Cardiac muscle cell (in vitro differentiated cells and primary cell): ENCODE measurements around the gene COL7A1. TPM values are rescaled to one million over a fixed set of nuclear protein-coding genes. Genes with fewer than 3 reads are reported as not detected.
A peak's percentile ranks its signal among the peaks of the same experiment; 100 is the strongest.

Experiments
- DNase-seq, 2 donors: peaks; one replicate each; pipeline versions ENCODE4 v3.0.0 to v3.0.0-alpha.2; 2010 to 2017; ENCODE audit warnings: low read depth in 1 of 2, low spot score in 1 of 2
- H3K27ac ChIP-seq: fragments of 200-600 bp; sonication (generic); 2 replicates; pipeline ENCODE4 v1.5.1; 2016
- H3K27me3 ChIP-seq: fragments of 200-600 bp; sonication (generic); 2 replicates; pipeline ENCODE4 v1.6.0; 2016; ENCODE audit warnings: control low read depth
- H3K36me3 ChIP-seq: fragments of 200-600 bp; sonication (generic); 2 replicates; pipeline ENCODE4 v1.5.1; 2016; ENCODE audit warnings: control low read depth
- H3K4me1 ChIP-seq: fragments of 200-600 bp; sonication (generic); 2 replicates; pipeline ENCODE4 v1.8.1; 2017; ENCODE audit warnings: low read depth, mild to moderate bottlenecking, mixed run types
- H3K4me3 ChIP-seq: fragments of 200-600 bp; sonication (generic); 2 replicates; pipeline ENCODE4 v1.5.1; 2016; ENCODE audit warnings: mild to moderate bottlenecking
- H3K9me3 ChIP-seq: fragments of 200-600 bp; sonication (generic); 2 replicates; pipeline ENCODE4 v1.5.1; 2017; ENCODE audit warnings: low read depth, mild to moderate bottlenecking, control low read depth
- CTCF ChIP-seq: IDR thresholded peaks from 2 replicates; pipeline ENCODE4 v1.5.1; 2012; ENCODE audit warnings: low read depth, mild to moderate bottlenecking, low read length
- polyA plus RNA-seq: library from polyadenylated mRNA; unstranded; fragments of >200 nt; fragmentation: Nextera tagmentation; extraction: Ambion mirVana; gene quantifications from 2 replicates; pipeline ENCODE4 v1.2.1, GENCODE V29; 2016
- total RNA-seq: library from RNA; depleted of rRNA; stranded (reverse); fragments of >200 nt; gene quantifications from 2 replicates; pipeline ENCODE4 v1.2.3, GENCODE V29; 2016

Gene COL7A1
- total and polyA plus RNA-seq, 2 experiments from 2014 or later: 53.8 to 63.0 TPM

GRCh38 chr3:48601622-48601994 is 6.5 kb upstream of the COL7A1 start:
- peaks cover 61% of the 10 kb centered on the region for H3K36me3 ChIP-seq

GRCh38 chr3:48600711-48601621 is 5.8 kb upstream of the COL7A1 start:
- Histone ChIP-seq H3K27ac (no peak overlapping the region), H3K4me3 (no peak overlapping the region), H3K4me1 (peaks cover 6% of the 10 kb centered on the region), H3K27me3 (no peaks in the 10 kb centered on the region), H3K36me3 (peaks cover 57% of the 10 kb centered on the region), H3K9me3 (no peaks in the 10 kb centered on the region)
- no peak for TF ChIP-seq CTCF
- no peak for DNase-seq

More at GRCh38 chr3:48601622-48601994, 6.5 kb upstream of the COL7A1 start:
- no peak for DNase-seq
- peaks cover 6% of the 10 kb centered on the region for H3K4me1 ChIP-seq
- no peak for TF ChIP-seq CTCF
- no peak overlapping the region for H3K4me3 ChIP-seq
- H3K9me3 ChIP-seq: no peaks in the 10 kb centered on the region
- no peak overlapping the region for H3K27ac ChIP-seq
- H3K27me3 ChIP-seq: no peaks in the 10 kb centered on the region

- Histone ChIP-seq H3K4me3 (no peak overlapping the region), H3K9me3 (no peaks in the 10 kb centered on the region), H3K36me3 (peaks cover 45% of the 10 kb centered on the region), H3K4me1 (peaks cover 6% of the 10 kb centered on the region), H3K27me3 (no peaks in the 10 kb centered on the region), H3K27ac (peak overlapping the region; percentile 81)
- DNase-seq: no peak
- no peak for TF ChIP-seq CTCF
Observed at GRCh38 chr3:48599509-48600285, 4.6 kb upstream of the COL7A1 start.

GRCh38 chr3:48599077-48599501 is 4.0 kb upstream of the COL7A1 start:
- Histone ChIP-seq H3K27ac (peak overlapping the region; percentile 81), H3K36me3 (peaks cover 41% of the 10 kb centered on the region)

More at GRCh38 chr3:48599077-48599501, 4.0 kb upstream of the COL7A1 start:
- no peak for DNase-seq
- H3K9me3 ChIP-seq: no peaks in the 10 kb centered on the region
- H3K4me1 ChIP-seq: peaks cover 6% of the 10 kb centered on the region
- no peak for TF ChIP-seq CTCF
- H3K27me3 ChIP-seq: no peaks in the 10 kb centered on the region
- no peak overlapping the region for H3K4me3 ChIP-seq
